Activated naive CD8-positive, alpha-beta T cell treated with anti-CD3 and anti-CD28 coated beads, Interleukin-2, amount 50 U/mL, for 24 hours (primary cell): Measurements from ENCODE around the gene TMEM108.

ENCODE experiments used
- ATAC-seq: fragments of 150-1000 bp; cut with Tn5 transposase; one replicate; pipeline ENCODE4 v1.10.0; 2021
- DNase-seq: peaks from one replicate; pipeline ENCODE4 v3.0.0; 2021
- H3K27ac Mint-ChIP-seq: one replicate; pipeline ENCODE4 v1.8.0; 2021; ENCODE audit warnings: mild to moderate bottlenecking, mixed read lengths
- H3K27me3 Mint-ChIP-seq: one replicate; pipeline ENCODE4 v1.8.0; 2021; ENCODE audit warnings: mixed read lengths
- H3K36me3 Mint-ChIP-seq: one replicate; pipeline ENCODE4 v1.8.0; 2021; ENCODE audit warnings: low read depth, mixed read lengths
- H3K4me1 Mint-ChIP-seq: one replicate; pipeline ENCODE4 v1.8.0; 2021; ENCODE audit warnings: mixed read lengths
- H3K4me3 Mint-ChIP-seq: one replicate; pipeline ENCODE4 v1.8.0; 2021; ENCODE audit warnings: mild to moderate bottlenecking, moderate library complexity, mixed read lengths
- H3K9me3 Mint-ChIP-seq: one replicate; pipeline ENCODE4 v1.8.0; 2021; ENCODE audit warnings: mixed read lengths

TMEM108 gene

DNA sequence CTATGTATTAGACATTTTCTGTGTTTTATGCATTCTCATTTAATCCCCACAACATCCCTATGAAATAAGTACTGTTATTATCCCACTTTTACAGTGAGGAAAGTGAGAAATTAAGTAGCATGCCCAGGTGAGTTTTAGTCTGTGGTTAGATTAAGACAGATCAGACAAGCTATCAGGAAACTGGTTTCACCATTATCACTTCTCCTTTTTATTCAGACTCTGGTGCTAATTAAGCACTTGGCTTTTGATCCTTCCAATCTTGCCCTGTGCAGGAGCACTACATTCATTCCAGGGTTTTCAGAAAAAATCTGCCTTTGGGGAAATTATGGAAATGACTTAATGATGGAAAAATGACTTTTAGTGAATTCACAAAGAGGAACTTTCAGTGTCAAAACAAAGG is 115.2 kb downstream of the TMEM108 start:
- no peaks in the 10 kb centered on the region for H3K4me1 Mint-ChIP-seq
- H3K4me3 Mint-ChIP-seq = no peak overlapping the region
- peaks cover 5% of the 10 kb centered on the region for H3K9me3 Mint-ChIP-seq
- peaks cover 5% of the 10 kb centered on the region for H3K27me3 Mint-ChIP-seq
- ATAC-seq (no peak), DNase-seq (no peak)
- no peaks in the 10 kb centered on the region for H3K36me3 Mint-ChIP-seq
- no peak overlapping the region for H3K27ac Mint-ChIP-seq

DNA sequence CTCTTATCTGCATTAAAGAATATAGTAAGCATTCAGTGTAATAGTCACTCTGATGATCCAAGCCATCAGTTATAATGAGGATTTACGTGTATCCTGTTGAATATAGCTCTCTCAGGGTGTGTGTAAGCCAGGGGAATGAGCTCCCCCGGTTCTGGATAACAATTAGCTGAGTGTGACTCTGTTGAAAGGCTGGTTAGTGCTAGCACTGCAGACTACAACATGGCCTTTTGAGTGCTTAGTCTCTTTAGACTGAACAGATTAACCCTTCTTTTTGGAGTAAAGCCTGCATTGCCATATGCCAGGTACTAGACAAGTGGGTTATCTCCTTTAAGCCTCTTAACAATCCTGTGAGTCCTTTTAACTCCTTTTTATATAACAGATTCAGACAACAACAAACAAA is 119.5 kb downstream of the TMEM108 start:
- no peak for DNase-seq

GRCh38 chr3:133158686-133159085 is 120.5 kb downstream of the TMEM108 start:
- ATAC-seq (no peak), DNase-seq (no peak)
- Mint-ChIP-seq H3K27ac (no peak overlapping the region), H3K4me1 (no peaks in the 10 kb centered on the region), H3K36me3 (no peaks in the 10 kb centered on the region), H3K9me3 (peaks cover 5% of the 10 kb centered on the region), H3K27me3 (peaks cover 6% of the 10 kb centered on the region), H3K4me3 (no peak overlapping the region)

More for the DNA sequence above, 119.5 kb downstream of the TMEM108 start:
- Mint-ChIP-seq H3K27me3 (peaks cover 6% of the 10 kb centered on the region), H3K27ac (no peak overlapping the region), H3K9me3 (peaks cover 5% of the 10 kb centered on the region), H3K4me3 (no peak overlapping the region), H3K4me1 (no peaks in the 10 kb centered on the region), H3K36me3 (no peaks in the 10 kb centered on the region)
- no peak for ATAC-seq

DNA sequence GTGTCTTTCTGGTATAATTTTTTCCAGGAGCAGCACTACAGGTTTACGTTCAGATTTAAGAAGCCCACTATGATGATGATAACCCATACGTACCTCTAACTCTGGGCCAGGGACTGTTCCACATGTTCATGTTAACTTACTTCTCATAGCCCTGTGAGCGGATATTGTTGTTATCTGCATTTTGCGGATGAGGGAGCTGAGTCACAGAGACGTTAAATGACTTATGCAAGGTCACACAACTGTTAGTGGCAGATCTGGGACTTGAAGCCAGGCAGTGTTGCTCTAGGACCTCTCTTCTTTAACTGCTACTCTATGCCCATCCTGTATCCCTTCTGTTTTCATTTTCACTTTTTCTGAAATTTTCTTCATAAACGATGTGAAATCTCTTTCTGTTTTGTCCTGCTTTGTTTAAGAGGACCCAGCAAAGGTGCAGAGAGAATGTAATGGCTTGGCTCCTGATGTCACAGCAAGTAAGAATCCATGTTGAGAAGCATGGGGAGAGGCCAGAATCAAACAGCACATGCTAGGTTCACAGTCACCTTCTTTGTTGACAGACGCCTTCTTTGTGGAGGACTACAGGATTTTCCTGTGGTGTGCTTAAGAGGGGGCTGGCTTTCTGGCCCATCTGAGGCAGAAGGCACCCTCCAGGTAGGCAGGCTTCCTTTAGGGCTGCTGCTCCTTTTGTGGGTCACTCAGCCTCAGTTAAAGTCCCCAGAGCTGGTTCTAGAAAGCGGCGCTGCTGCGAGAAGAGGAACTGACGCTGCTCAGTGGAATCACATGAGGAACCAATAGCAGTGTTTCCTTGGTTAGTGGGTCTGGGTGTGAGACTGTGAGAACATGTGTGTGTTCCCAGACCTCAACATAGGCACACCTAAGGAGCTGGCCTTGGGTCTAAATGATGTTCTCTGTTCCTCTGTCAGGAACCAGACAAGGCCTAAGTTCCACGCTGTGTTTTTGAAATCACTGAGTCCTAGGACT is 121.6 kb downstream of the TMEM108 start:
- no peaks in the 10 kb centered on the region for H3K36me3 Mint-ChIP-seq
- peaks cover 4% of the 10 kb centered on the region for H3K9me3 Mint-ChIP-seq
- H3K4me1 Mint-ChIP-seq = no peaks in the 10 kb centered on the region
- DNase-seq (no peak), ATAC-seq (no peak)
- H3K27ac Mint-ChIP-seq = no peak overlapping the region
- H3K4me3 Mint-ChIP-seq = no peak overlapping the region
- H3K27me3 Mint-ChIP-seq = peaks cover 6% of the 10 kb centered on the region

DNA sequence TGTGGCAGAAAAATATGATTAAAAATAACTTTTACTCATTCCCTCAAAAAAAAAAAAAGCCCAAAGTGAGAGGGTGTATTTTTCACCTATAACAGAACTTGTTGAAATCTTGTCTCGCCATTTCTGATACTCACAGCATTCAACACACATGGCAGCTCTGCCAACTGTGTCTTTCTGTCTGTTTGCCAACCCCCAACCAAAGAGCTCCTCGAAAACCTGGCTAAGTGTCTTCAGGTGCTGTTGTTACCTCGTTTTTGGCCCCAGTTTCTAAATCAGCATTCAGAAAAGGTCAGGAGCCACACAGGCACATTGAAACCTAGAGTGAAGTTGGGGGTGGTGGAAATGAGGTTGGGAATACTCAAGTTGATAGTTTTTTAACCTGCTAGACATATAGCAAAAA is 123.5 kb downstream of the TMEM108 start:
- H3K4me1 Mint-ChIP-seq = no peaks in the 10 kb centered on the region
- no peaks in the 10 kb centered on the region for H3K36me3 Mint-ChIP-seq
- no peak overlapping the region for H3K27ac Mint-ChIP-seq
- H3K9me3 Mint-ChIP-seq = no peaks in the 10 kb centered on the region
- ATAC-seq (no peak), DNase-seq (no peak)
- no peak overlapping the region for H3K4me3 Mint-ChIP-seq
- H3K27me3 Mint-ChIP-seq = peaks cover 3% of the 10 kb centered on the region

DNA sequence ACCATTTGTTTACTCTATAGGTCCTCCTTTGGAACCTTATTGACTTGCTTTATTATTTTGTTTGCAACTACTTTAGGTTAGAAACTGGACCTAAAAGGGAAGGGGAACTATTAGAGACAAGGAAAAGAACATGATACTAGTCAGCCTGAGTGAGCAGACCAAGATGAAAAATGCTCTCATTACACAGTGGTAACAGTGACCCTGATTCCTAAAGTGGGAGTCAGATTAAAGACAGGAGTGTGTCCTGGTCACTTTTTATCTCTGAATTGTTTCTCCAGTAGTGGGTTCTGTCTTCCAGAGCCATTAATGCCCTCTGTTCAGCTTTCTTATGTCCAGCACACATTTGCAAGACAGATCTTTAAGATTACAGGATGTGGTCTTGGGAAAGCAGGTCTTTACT is 124.1 kb downstream of the TMEM108 start:
- no peaks in the 10 kb centered on the region for H3K4me1 Mint-ChIP-seq
- no peaks in the 10 kb centered on the region for H3K36me3 Mint-ChIP-seq
- ATAC-seq = no peak

DNA sequence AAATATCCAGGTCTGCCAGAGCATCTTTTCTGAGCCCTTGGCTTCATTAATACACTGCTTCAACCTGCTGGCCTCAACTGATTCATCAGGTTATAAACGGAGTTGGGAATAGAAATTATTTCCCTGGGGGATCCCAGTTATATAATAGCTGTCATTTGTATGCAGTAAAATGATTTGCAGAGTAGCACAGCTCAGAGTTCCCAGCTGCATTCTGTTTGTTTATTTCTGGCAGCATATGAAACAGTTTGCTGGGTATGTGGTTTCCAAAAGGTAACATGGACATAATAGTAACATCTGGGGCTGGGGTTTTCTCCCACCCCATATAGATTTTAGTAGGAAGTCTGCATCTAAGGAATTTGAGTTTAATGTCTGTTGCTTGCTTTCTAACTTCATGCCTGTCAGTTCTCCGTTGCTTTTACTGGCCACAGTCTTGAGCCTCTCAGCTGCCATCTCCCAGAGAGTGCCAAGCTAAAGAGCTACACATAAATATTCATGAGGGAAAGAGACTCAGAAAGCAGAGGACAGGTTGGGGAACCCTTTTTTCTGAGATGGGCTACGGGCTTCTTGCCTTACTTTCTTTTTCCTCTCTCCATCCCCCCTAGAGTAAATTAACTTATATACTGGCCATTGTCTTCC is 124.6 kb downstream of the TMEM108 start:
- Mint-ChIP-seq H3K27me3 (peaks cover 1% of the 10 kb centered on the region), H3K4me1 (no peaks in the 10 kb centered on the region), H3K9me3 (no peaks in the 10 kb centered on the region), H3K4me3 (no peak overlapping the region), H3K36me3 (no peaks in the 10 kb centered on the region), H3K27ac (no peak overlapping the region)
- ATAC-seq = no peak
- no peak for DNase-seq

More for the DNA sequence above, 124.1 kb downstream of the TMEM108 start:
- DNase-seq = no peak
- H3K4me3 Mint-ChIP-seq = no peak overlapping the region
- no peak overlapping the region for H3K27ac Mint-ChIP-seq
- peaks cover 1% of the 10 kb centered on the region for H3K27me3 Mint-ChIP-seq
- no peaks in the 10 kb centered on the region for H3K9me3 Mint-ChIP-seq

DNA sequence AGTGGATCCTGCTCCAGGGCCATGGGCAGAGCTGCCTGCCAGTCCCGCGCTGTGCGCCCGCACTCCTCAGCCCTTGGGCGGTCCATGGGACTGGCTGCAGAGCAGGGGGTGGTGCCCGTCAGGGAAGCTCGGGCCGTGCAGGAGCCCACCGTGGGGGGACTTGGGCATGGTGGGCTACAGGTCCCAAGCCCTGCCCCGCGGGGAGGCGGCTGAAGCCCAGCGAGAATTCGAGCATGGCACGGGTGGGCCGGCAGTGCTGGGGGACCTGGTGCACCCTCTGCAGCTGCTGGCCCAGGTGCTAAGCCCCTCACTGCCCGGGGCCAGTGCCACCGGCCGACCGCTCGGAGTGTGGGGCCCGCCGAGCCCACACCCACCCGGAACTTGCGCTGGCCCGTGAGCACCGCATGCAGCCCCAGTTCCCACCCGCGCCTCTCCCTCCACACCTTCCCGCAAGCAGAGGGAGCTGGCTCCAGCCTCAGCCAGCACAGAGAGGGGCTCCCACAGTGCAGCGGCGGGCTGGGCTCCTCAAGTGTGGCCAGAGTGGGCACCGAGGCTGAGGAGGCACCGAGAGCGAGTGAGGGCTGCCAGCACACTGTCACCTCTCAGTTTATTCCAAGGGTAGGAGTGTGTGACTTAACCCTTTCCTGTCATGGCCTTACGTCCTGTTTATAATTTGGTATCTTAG is 129.3 kb downstream of the TMEM108 start:
- no peak for DNase-seq
- Mint-ChIP-seq H3K4me1 (no peaks in the 10 kb centered on the region), H3K27me3 (peaks cover 2% of the 10 kb centered on the region), H3K27ac (no peak overlapping the region), H3K36me3 (no peaks in the 10 kb centered on the region), H3K4me3 (no peak overlapping the region), H3K9me3 (no peaks in the 10 kb centered on the region)
- ATAC-seq = no peak

GRCh38 chr3:133168025-133168401 is 129.8 kb downstream of the TMEM108 start:
- Mint-ChIP-seq H3K36me3 (no peaks in the 10 kb centered on the region), H3K4me3 (no peak overlapping the region)

GRCh38 chr3:133169331-133170068 is 131.3 kb downstream of the TMEM108 start:
- no peak overlapping the region for H3K4me3 Mint-ChIP-seq
- DNase-seq = no peak

More at GRCh38 chr3:133168025-133168401, 129.8 kb downstream of the TMEM108 start:
- DNase-seq (no peak), ATAC-seq (no peak)
- H3K9me3 Mint-ChIP-seq = no peaks in the 10 kb centered on the region
- no peaks in the 10 kb centered on the region for H3K4me1 Mint-ChIP-seq
- no peak overlapping the region for H3K27ac Mint-ChIP-seq
- peaks cover 2% of the 10 kb centered on the region for H3K27me3 Mint-ChIP-seq

DNA sequence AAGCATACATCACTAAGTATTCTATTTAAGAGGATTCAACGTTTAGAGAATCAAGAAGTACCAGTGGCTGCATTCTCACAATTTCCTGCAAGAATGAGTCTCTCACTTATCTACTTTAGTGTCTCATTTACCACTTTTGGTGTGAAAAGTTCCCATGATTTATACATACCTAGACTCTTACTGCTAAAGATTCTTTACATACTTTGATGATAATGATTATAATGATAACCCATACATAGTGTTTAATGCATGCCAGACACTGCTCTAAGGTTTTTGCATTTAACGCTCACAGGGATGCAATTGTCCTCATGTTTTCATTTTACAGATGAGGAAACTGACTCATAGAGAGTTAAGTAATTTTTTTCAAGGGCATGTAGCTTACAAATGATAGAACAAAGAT is 133.6 kb downstream of the TMEM108 start:
- no peaks in the 10 kb centered on the region for H3K4me1 Mint-ChIP-seq
- DNase-seq (no peak), ATAC-seq (no peak)
- no peak overlapping the region for H3K27ac Mint-ChIP-seq
- H3K9me3 Mint-ChIP-seq = no peaks in the 10 kb centered on the region
- peaks cover 2% of the 10 kb centered on the region for H3K27me3 Mint-ChIP-seq
- H3K36me3 Mint-ChIP-seq = no peaks in the 10 kb centered on the region
- no peak overlapping the region for H3K4me3 Mint-ChIP-seq

More at GRCh38 chr3:133169331-133170068, 131.3 kb downstream of the TMEM108 start:
- Mint-ChIP-seq H3K9me3 (no peaks in the 10 kb centered on the region), H3K4me1 (no peaks in the 10 kb centered on the region), H3K27me3 (peaks cover 2% of the 10 kb centered on the region), H3K27ac (no peak overlapping the region), H3K36me3 (no peaks in the 10 kb centered on the region)
- ATAC-seq = no peak

GRCh38 chr3:133181392-133182150 is 143.4 kb downstream of the TMEM108 start:
- Mint-ChIP-seq H3K4me1 (no peaks in the 10 kb centered on the region), H3K4me3 (no peak overlapping the region), H3K36me3 (no peaks in the 10 kb centered on the region), H3K27me3 (no peaks in the 10 kb centered on the region), H3K27ac (no peak overlapping the region), H3K9me3 (no peaks in the 10 kb centered on the region)
- no peak for ATAC-seq
- DNase-seq = no peak

GRCh38 chr3:133187870-133188379 is 149.7 kb downstream of the TMEM108 start:
- ATAC-seq (no peak), DNase-seq (no peak)
- no peak overlapping the region for H3K4me3 Mint-ChIP-seq
- H3K27me3 Mint-ChIP-seq = peaks cover 6% of the 10 kb centered on the region
- H3K9me3 Mint-ChIP-seq = no peaks in the 10 kb centered on the region
- no peaks in the 10 kb centered on the region for H3K4me1 Mint-ChIP-seq
- no peak overlapping the region for H3K27ac Mint-ChIP-seq
- no peaks in the 10 kb centered on the region for H3K36me3 Mint-ChIP-seq
